Right lobe of liver (tissue), 6 donors: ENCODE results near the gene NCF2. TPM values are rescaled to one million over a fixed set of nuclear protein-coding genes. Genes with fewer than 3 reads are reported as not detected.
A peak's percentile ranks its signal among the peaks of the same experiment; 100 is the strongest.
"Not testable (repeated sequence)": the region's sequence is repeated elsewhere in the genome, so short reads cannot be mapped to it uniquely, and the experiment has no call there.

Source experiments
- ATAC-seq, 4 donors: fragments of 200-7000 bp; cut with Tn5 transposase; one replicate each; pipeline ENCODE4 v1.9.1; 2020; ENCODE audit warnings: mild to moderate bottlenecking in 4 of 4, moderate library complexity in 4 of 4
- DNase-seq, 3 donors: peaks; one replicate each; pipeline ENCODE4 v3.0.0-alpha.2; 2020
- H3K27ac ChIP-seq, 3 donors: fragments of 200-600 bp; one replicate each; pipeline ENCODE4 v1.8.0; 2022
- H3K27me3 ChIP-seq, 2 donors: fragments of 200-600 bp; one replicate each; pipeline ENCODE4 v1.8.0; 2022
- H3K36me3 ChIP-seq, 4 donors: fragments of 200-600 bp; sonication (generic) in 1 of 4; one replicate each; pipeline versions ENCODE4 v1.5.1 to v1.8.0; 2017 to 2022; ENCODE audit warnings: control low read depth in 1 of 4
- H3K4me1 ChIP-seq, 4 donors: fragments of 200-600 bp; sonication (generic) in 1 of 4; one replicate each; pipeline versions ENCODE4 v1.5.1 to v1.8.0; 2017 to 2022; ENCODE audit warnings: control low read depth in 1 of 4
- H3K4me3 ChIP-seq, 3 donors: fragments of 200-600 bp; one replicate each; pipeline ENCODE4 v1.8.0; 2022
- H3K9me3 ChIP-seq, 4 donors: fragments of 200-600 bp; sonication (generic) in 1 of 4; one replicate each; pipeline versions ENCODE4 v1.5.1 to v1.8.0; 2017 to 2022; ENCODE audit warnings: control low read depth in 1 of 4
- POLR2A ChIP-seq: fragments of 450-650 bp; IDR thresholded peaks from one replicate; pipeline ENCODE4 v1.6.1; 2017; ENCODE audit warnings: antibody characterized with exemption, mild to moderate bottlenecking
- WGBS: methylation state at CpG from one replicate; pipeline ENCODE4 v1.1.6; 2018; ENCODE audit warnings: low coverage, low lambda C conversion rate; ENCODE audit not compliant: insufficient coverage; ENCODE audit errors: missing lambda C conversion rate; 5-methylcytosine and 5-hydroxymethylcytosine counted together
- intact Hi-C, 2 donors: fragments of 100-400 bp; cut with DNase I; formaldehyde crosslinking; loops; one replicate each; pipeline versions ENCODE4 v1.11.2 to v1.14.1; 2022
- total RNA-seq, 6 experiments: library from RNA; depleted of rRNA in 2 of 6; stranded (reverse); fragments of >200 nt in 2 of 6; fragmentation: NEBNext Ultra II Directional in 3 of 6; extraction: Animal tissue kit (Norgen Biotek cat#: 25700) in 3 of 6; gene quantifications; one replicate each; pipeline versions ENCODE4 v1.1.0 to v1.2.4, GENCODE V29; 2016 to 2023
- TF ChIP-seq, protein P1 (sequence below), 4 donors: fragments of 200-600 bp in 3 of 4; fragments of 450-650 bp in 1 of 4; IDR thresholded peaks; one replicate each; pipeline versions ENCODE4 v1.5.1 to v1.8.0; 2016 to 2022; ENCODE audit warnings: antibody characterized with exemption in 4 of 4, mild to moderate bottlenecking in 2 of 4
- donor health status: DM: no; HTN: yes; CAD: no.
- donor health status: DM: no; HTN: no; CAD: no.
- donor health status: DM: no; HTN: no; CAD: no.
- donor health status: DM: no; HTN: yes; CAD: no.
- donor health status: DM: no; HTN: yes; CAD: no.

NCF2 gene
- total RNA-seq, 6 experiments from 2014 or later = 3.0 to 11.4 (median 7.9) TPM

DNA sequence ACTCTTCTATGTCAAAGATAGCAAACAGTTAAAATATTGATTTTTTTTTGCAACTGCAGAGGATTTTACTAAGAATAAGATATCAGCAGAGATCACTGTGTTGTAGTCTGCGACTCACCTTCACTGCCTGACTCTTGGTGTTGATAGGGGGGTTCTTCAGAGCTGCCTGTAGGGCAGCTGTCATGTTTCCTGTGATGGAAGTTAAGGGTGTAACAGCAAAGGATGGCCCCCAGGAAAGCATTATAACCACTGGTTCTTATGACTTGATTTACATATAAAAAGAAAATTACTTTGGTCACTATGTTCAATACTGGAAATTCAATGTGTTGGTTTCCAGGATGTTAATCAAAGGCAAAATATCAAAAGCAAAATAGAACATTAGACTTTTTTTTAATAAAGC, 42.7 kb upstream of the NCF2 start:
- H3K9me3 ChIP-seq = no peaks in the 10 kb centered on the region
- ATAC-seq (no peak), DNase-seq (no peak)
- peaks cover 6 to 22% (median 10%) of the 10 kb centered on the region in 4 donors for H3K36me3 ChIP-seq
- intact Hi-C loops = loop anchor here in 1 of 2 donors (10.0 kb wide), 1 partner anchor 158 kb away; the partner anchor contains the start of gene SMG7
- 9% methylated on average over 1 of the region's 1 CpG for WGBS
- H3K27me3 ChIP-seq = no peaks in the 10 kb centered on the region
- no peak for TF ChIP-seq POLR2A
- TF ChIP-seq, protein P1, sequence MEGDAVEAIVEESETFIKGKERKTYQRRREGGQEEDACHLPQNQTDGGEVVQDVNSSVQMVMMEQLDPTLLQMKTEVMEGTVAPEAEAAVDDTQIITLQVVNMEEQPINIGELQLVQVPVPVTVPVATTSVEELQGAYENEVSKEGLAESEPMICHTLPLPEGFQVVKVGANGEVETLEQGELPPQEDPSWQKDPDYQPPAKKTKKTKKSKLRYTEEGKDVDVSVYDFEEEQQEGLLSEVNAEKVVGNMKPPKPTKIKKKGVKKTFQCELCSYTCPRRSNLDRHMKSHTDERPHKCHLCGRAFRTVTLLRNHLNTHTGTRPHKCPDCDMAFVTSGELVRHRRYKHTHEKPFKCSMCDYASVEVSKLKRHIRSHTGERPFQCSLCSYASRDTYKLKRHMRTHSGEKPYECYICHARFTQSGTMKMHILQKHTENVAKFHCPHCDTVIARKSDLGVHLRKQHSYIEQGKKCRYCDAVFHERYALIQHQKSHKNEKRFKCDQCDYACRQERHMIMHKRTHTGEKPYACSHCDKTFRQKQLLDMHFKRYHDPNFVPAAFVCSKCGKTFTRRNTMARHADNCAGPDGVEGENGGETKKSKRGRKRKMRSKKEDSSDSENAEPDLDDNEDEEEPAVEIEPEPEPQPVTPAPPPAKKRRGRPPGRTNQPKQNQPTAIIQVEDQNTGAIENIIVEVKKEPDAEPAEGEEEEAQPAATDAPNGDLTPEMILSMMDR (IDR thresholded peaks at IDR 0.05) = no peak
- peaks cover 0 to 44% (median 12%) of the 10 kb centered on the region in 4 donors for H3K4me1 ChIP-seq
- H3K4me3 ChIP-seq = peak overlapping the region in 2 of 3 donors; percentile 72 to 83
- H3K27ac ChIP-seq = peak overlapping the region; percentile 11 to 84 (median 77)

- H3K36me3 ChIP-seq = peaks cover 6 to 25% (median 10%) of the 10 kb centered on the region in 4 donors
- ATAC-seq (no peak), DNase-seq (no peak)
- H3K4me3 ChIP-seq = no peak overlapping the region
- H3K27ac ChIP-seq = peak overlapping the region in 1 of 3 donors; percentile 84
- 5% methylated on average over 2 of the region's 2 CpGs for WGBS
- H3K9me3 ChIP-seq = no peaks in the 10 kb centered on the region
- no peaks in the 10 kb centered on the region for H3K27me3 ChIP-seq
- peaks cover 0 to 40% (median 12%) of the 10 kb centered on the region in 4 donors for H3K4me1 ChIP-seq
- TF ChIP-seq POLR2A = no peak
- TF ChIP-seq, protein P1 (IDR thresholded peaks at IDR 0.05) = no peak
- intact Hi-C loops = loop anchor here in 1 of 2 donors (10.0 kb wide), 1 partner anchor 157 kb away; the partner anchor contains the start of gene SMG7
These were observed 41.9 kb upstream of the NCF2 start for GRCh38 chr1:183632114-183632513.

- H3K27me3 ChIP-seq = no peaks in the 10 kb centered on the region
- H3K4me3 ChIP-seq = no peak overlapping the region
- WGBS = 48% methylated on average over 2 of the region's 2 CpGs
- H3K36me3 ChIP-seq = peaks cover 6 to 25% (median 10%) of the 10 kb centered on the region in 4 donors
- DNase-seq (no peak), ATAC-seq (no peak)
- intact Hi-C loops = loop anchor here in 1 of 2 donors (10.0 kb wide), 1 partner anchor 156 kb away; the partner anchor contains the start of gene SMG7
- no peak overlapping the region for H3K27ac ChIP-seq
- no peaks in the 10 kb centered on the region for H3K9me3 ChIP-seq
- TF ChIP-seq, protein P1 (IDR thresholded peaks at IDR 0.05) = no peak
- TF ChIP-seq POLR2A = no peak
- H3K4me1 ChIP-seq = peaks cover 0 to 43% (median 18%) of the 10 kb centered on the region in 4 donors
These were observed 40.5 kb upstream of the NCF2 start for GRCh38 chr1:183630748-183631147.

DNA sequence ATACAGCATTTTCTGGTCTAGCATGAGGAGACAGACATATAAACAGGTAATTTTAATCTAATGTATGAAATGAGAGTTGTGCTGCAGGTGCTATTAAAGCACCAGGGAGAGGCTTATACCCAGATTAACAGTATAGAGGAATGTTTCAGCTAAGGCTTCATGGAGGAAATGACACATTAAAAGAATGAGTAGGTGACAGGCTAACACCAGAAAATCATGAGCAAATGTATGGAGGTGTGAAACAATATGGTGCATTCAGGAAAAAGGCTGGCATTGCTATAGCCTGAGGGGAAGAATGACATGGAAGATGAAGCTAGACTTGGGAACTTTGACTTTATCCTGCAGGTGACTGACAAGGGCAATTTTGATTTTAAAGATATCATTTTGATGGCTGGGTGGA, 38.3 kb upstream of the NCF2 start:
- no peaks in the 10 kb centered on the region for H3K9me3 ChIP-seq
- no peak overlapping the region for H3K4me3 ChIP-seq
- DNase-seq (no peak), ATAC-seq (no peak)
- no peak for TF ChIP-seq POLR2A
- TF ChIP-seq, protein P1 (IDR thresholded peaks at IDR 0.05) = no peak
- H3K4me1 ChIP-seq = peaks cover 0 to 37% (median 17%) of the 10 kb centered on the region in 4 donors
- intact Hi-C loops = no loop called here
- no peaks in the 10 kb centered on the region for H3K27me3 ChIP-seq
- H3K27ac ChIP-seq = no peak overlapping the region
- H3K36me3 ChIP-seq = peaks cover 6 to 25% (median 10%) of the 10 kb centered on the region in 4 donors

DNA sequence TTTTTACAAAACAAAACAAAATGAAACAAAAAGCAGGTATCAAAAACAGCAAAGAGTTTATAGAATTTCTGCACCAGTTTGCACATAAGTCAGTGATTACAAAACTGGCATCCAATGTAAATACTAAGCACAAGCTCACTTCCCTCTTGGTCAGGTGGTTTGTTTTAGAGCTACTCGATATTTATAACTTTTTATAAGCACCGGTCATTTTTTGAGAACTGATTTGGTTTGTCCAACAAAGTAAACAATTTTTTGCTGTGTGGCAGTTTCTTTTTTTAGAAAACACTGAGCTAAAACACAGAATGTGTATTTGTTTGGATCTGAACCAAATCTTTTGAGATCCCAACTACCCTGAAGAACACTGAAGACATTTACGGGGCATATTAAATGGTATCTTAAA, 36.0 kb upstream of the NCF2 start:
- peaks cover 6 to 25% (median 10%) of the 10 kb centered on the region in 4 donors for H3K36me3 ChIP-seq
- intact Hi-C loops, H3K4me3 ChIP-seq, H3K27me3 ChIP-seq, DNase-seq, H3K9me3 ChIP-seq: not testable (repeated sequence)
- 10% methylated on average over 3 of the region's 3 CpGs for WGBS
- H3K4me1 ChIP-seq = peaks cover 0 to 25% (median 9%) of the 10 kb centered on the region in 4 donors
- peak overlapping the region; percentile 15 to 47 (median 16) for H3K27ac ChIP-seq
- ATAC-seq = peak; percentile 64 to 70 (median 66)
